Left renal pelvis (tissue), 4 donors: ENCODE data around the gene SRF. TPM values are rescaled to one million over a fixed set of nuclear protein-coding genes. Genes with fewer than 3 reads are reported as not detected.

ENCODE experiments used
- DNase-seq, 4 donors: peaks; one replicate each; pipeline ENCODE4 v3.0.0-alpha.2; 2013; ENCODE audit warnings: low read depth in 4 of 4, low spot score in 3 of 4
- polyA plus RNA-seq, 4 donors: library from polyadenylated mRNA; unstranded; fragments of 120-200 nt; gene quantifications; one replicate each; pipeline ENCODE4 v1.2.1, GENCODE V29; 2013; ENCODE audit not compliant: insufficient read length in 4 of 4

SRF gene
- polyA plus RNA-seq, 4 donors, result 26.5 to 38.2 (median 30.9) TPM

GRCh38 chr6:43207286-43207685 lies 36.2 kb downstream of the SRF start:
- DNase-seq, result no peak

- DNase-seq, result peak in 2 of 4 donors; percentile 9 to 14
Measured at GRCh38 chr6:43211955-43212354, 40.9 kb downstream of the SRF start.

GRCh38 chr6:43213431-43213830 lies 42.4 kb downstream of the SRF start:
- DNase-seq, result no peak

GRCh38 chr6:43215066-43215465 lies 44.0 kb downstream of the SRF start:
- no peak for DNase-seq

- no peak for DNase-seq
Measured at GRCh38 chr6:43216200-43216599, 45.1 kb downstream of the SRF start.

- no peak for DNase-seq
Measured at GRCh38 chr6:43217351-43217750, 46.3 kb downstream of the SRF start.

- DNase-seq, result no peak
Measured at GRCh38 chr6:43219119-43219518, 48.0 kb downstream of the SRF start.

- DNase-seq, result no peak
Measured at GRCh38 chr6:43219814-43220213, 48.7 kb downstream of the SRF start.

- DNase-seq, result no peak
Measured at GRCh38 chr6:43220439-43220951, 49.4 kb downstream of the SRF start.

- no peak for DNase-seq
Measured at GRCh38 chr6:43221046-43221972, 50.2 kb downstream of the SRF start.

GRCh38 chr6:43222418-43223059 lies 51.5 kb downstream of the SRF start:
- no peak for DNase-seq

GRCh38 chr6:43223175-43223574 lies 52.1 kb downstream of the SRF start:
- DNase-seq, result no peak

GRCh38 chr6:43226192-43226851 lies 55.3 kb downstream of the SRF start:
- DNase-seq, result no peak

GRCh38 chr6:43228951-43229802 lies 58.1 kb downstream of the SRF start, which contains the start of gene DNPH1:
Gene DNPH1 (minus strand): TSS chr6:43229481. CDS start chr6:43229456, 25 bp downstream.
- DNase-seq, result peak; percentile 46 to 65 (median 58)

GRCh38 chr6:43229803-43230620 lies 58.9 kb downstream of the SRF start:
- no peak for DNase-seq

GRCh38 chr6:43231053-43231452 lies 60.0 kb downstream of the SRF start:
- DNase-seq, result no peak
